HFF-Myc (cell line): ENCODE measurements around the gene PRELID2.
"Not testable (repeated sequence)": the region's sequence is repeated elsewhere in the genome, so short reads cannot be mapped to it uniquely, and the experiment has no call there.

Source experiments
- DNase-seq: peaks from one replicate; pipeline ENCODE4 v3.0.0-alpha.2; 2011; ENCODE audit warnings: low read depth; ENCODE audit errors: extremely low read depth
- H3K4me3 ChIP-seq: replicated peaks from 2 replicates; pipeline ENCODE4 v1.5.1; 2011; ENCODE audit warnings: low read depth, mild to moderate bottlenecking, control low read depth, low read length
- TF ChIP-seq, protein P1 (sequence below): IDR thresholded peaks from 2 replicates; pipeline ENCODE4 v1.5.1; 2012; ENCODE audit warnings: mild to moderate bottlenecking, low read depth, low read length, control low read depth; ENCODE audit errors: missing control alignments

Gene PRELID2

DNA sequence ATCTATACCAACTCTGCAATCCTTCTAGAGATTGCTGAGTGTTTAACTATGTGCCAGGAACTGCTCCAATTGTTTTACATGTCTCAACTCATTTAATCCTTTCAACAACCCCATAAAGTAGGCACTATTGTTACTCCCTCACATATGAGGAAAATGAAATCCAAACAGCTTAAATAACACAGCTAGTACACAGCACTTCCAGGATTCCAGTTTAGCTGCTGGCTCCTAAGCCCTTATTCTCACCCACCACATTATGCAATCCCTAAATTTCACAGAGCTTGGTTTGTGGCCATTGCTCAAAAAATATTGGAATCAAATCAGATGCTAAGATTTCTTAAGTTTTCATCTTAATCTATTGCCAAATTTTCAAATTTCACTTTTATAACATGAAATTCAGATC, 84.9 kb downstream of the PRELID2 start:
- DNase-seq, result no peak
- TF ChIP-seq, protein P1, sequence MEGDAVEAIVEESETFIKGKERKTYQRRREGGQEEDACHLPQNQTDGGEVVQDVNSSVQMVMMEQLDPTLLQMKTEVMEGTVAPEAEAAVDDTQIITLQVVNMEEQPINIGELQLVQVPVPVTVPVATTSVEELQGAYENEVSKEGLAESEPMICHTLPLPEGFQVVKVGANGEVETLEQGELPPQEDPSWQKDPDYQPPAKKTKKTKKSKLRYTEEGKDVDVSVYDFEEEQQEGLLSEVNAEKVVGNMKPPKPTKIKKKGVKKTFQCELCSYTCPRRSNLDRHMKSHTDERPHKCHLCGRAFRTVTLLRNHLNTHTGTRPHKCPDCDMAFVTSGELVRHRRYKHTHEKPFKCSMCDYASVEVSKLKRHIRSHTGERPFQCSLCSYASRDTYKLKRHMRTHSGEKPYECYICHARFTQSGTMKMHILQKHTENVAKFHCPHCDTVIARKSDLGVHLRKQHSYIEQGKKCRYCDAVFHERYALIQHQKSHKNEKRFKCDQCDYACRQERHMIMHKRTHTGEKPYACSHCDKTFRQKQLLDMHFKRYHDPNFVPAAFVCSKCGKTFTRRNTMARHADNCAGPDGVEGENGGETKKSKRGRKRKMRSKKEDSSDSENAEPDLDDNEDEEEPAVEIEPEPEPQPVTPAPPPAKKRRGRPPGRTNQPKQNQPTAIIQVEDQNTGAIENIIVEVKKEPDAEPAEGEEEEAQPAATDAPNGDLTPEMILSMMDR, result no peak

GRCh38 chr5:145743396-145744061, 91.6 kb downstream of the PRELID2 start:
- DNase-seq, result no peak
- TF ChIP-seq, protein P1, result no peak

More for the DNA sequence above, 84.9 kb downstream of the PRELID2 start:
- H3K4me3 ChIP-seq, result no peak overlapping the region

GRCh38 chr5:145739843-145740242, 95.3 kb downstream of the PRELID2 start:
- TF ChIP-seq, protein P1, result no peak
- DNase-seq, result no peak
- H3K4me3 ChIP-seq, result no peak overlapping the region

More at GRCh38 chr5:145743396-145744061, 91.6 kb downstream of the PRELID2 start:
- H3K4me3 ChIP-seq, result no peak overlapping the region

- no peak overlapping the region for H3K4me3 ChIP-seq
- TF ChIP-seq, protein P1, result no peak
- no peak for DNase-seq
These were observed 96.9 kb downstream of the PRELID2 start for GRCh38 chr5:145738227-145738626.

- no peak for DNase-seq
- TF ChIP-seq, protein P1, result no peak
- H3K4me3 ChIP-seq, result no peak overlapping the region
These were observed 97.6 kb downstream of the PRELID2 start for GRCh38 chr5:145737578-145737977.

DNA sequence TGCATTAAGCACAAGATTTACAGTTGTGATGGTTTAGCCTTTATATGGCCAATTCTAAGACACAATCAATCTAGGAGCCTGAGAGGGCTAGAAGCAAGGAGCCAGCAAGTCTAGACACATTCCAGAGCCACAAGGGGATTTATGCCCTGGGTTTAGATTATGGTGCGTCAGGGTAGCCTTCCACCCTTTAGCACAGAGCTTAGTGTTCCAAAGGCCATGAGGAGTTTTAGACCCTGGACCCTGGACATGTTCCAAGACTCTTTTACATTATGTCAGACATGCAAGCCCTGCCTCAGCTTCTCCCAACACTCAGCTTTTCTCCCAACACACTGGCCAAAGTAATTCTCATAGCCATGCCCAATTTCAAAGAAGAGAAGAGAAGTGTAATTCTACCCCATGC, 105.2 kb downstream of the PRELID2 start:
- not testable (repeated sequence) for H3K4me3 ChIP-seq, DNase-seq

DNA sequence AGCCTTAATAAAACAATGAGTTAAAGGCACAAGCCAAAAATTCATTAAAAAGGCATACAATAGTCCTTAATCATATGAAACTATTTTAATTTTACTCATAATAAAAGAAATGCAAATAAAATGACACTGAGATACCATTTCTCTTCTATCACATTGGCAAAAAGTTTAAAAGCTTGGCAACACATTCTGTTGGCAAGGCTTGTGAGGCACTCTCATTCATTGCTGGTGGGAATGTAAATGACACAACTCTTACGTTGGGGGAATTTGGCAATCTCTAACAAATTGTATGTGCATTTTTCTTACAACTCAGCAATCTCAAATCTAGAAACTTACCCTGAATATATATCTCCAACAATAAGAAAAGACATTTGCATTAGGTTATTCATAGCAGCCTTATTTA, 111.6 kb downstream of the PRELID2 start:
- DNase-seq, result no peak
- no peak overlapping the region for H3K4me3 ChIP-seq
- TF ChIP-seq, protein P1, result no peak
